ENCODE results near the gene PUS1.
"Not testable (repeated sequence)": the region's sequence is repeated elsewhere in the genome, so short reads cannot be mapped to it uniquely, and the experiment has no call there.

PUS1 gene

GRCh38 chr12:131959641-131960589 is 30.8 kb downstream of the PUS1 start:
- DNase-seq (ENCODE audit: low spot score), result no peak

- not testable (repeated sequence) for DNase-seq (ENCODE audit: low spot score)
These were observed 31.7 kb downstream of the PUS1 start for GRCh38 chr12:131960590-131961325.

- not testable (repeated sequence) for DNase-seq (ENCODE audit: low spot score)
These were observed 32.3 kb downstream of the PUS1 start for GRCh38 chr12:131961328-131961727.

- DNase-seq (ENCODE audit: low spot score), result no peak
These were observed 33.0 kb downstream of the PUS1 start for GRCh38 chr12:131962069-131962468.

- no peak for DNase-seq (ENCODE audit: low spot score)
These were observed 34.3 kb downstream of the PUS1 start for GRCh38 chr12:131963381-131963780.

DNA sequence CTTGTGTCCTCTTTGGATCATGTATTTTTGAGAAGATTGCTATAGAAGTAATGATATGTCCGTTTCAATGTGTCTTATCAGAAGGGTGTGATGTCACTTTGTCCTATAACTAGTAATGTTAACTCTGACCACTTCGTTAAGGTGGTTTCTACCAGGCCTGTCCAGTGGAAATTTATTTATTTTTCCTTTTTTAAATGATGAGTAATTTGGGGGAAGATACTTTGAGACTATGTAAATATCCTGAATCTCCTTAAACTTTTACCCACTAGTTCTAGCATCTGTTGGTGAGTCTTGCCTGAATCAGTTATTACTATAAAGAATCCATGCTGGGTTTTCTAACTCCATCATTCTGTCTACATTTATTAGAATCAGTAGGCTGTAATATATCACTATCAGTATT is 36.0 kb downstream of the PUS1 start:
- no peak for DNase-seq (ENCODE audit: low spot score)

DNA sequence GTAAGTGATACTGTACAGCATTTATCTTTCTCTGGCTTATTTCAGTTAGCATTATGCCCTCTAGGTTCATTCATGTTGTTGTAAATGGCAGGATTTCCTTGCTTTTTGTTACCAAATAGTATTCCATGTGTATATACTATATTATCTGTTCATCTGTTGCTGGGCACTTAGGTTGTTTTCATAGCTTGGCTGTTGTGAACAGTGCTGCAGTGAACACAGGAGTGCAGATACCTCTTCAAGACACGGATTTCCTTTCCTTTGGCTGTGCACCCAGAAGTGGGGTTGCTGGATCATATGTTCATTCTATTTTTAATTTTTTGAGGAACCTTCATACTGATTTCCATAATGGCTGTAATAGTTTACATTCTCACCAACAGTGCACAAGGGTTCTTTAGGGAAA is 42.1 kb downstream of the PUS1 start:
- DNase-seq (ENCODE audit: low spot score), result no peak

GRCh38 chr12:131975228-131975627 is 46.2 kb downstream of the PUS1 start:
- no peak for DNase-seq (ENCODE audit: low spot score)

GRCh38 chr12:131979606-131980005 is 50.5 kb downstream of the PUS1 start:
- DNase-seq (ENCODE audit: low spot score), result no peak

DNA sequence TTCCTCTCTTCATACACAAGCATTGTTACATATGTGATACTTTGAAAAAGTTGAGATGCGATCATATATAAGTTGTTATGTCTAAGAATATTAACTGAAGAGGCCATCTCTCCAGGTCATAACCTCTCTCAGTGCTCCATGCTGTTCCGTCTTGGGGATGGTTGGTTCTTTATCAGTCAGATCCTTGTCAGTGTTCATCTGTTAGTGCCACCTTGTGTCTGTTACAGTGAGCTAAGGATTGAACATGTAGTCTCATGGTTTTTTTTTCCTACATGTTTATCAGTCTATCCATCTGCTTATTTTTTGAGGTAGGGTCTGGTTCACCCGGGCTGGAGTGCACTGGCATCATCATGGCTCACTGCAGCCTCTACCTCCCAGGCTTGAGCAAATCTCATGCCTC is 51.2 kb downstream of the PUS1 start:
- peak; percentile 25 for DNase-seq (ENCODE audit: low spot score)

- no peak for DNase-seq (ENCODE audit: low spot score)
These were observed 52.3 kb downstream of the PUS1 start for GRCh38 chr12:131981388-131981787.

DNA sequence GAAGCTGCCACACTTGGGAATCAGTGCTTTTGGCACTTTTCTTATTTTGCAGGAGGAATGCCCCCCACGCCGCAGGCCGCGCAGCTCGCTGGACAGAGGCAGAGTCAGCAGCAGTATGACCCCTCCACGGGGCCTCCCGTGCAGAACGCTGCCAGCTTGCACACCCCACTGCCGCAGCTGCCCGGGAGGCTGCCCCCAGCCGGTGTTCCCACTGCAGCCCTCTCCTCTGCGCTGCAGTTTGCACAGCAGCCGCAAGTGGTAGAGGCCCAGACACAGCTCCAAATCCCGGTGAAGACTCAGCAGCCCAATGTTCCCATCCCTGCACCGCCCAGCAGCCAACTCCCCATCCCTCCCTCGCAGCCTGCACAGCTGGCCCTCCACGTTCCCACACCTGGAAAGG is 53.0 kb downstream of the PUS1 start:
- DNase-seq (ENCODE audit: low spot score), result no peak

GRCh38 chr12:131983026-131983425 is 54.0 kb downstream of the PUS1 start:
- DNase-seq (ENCODE audit: low spot score), result no peak

DNA sequence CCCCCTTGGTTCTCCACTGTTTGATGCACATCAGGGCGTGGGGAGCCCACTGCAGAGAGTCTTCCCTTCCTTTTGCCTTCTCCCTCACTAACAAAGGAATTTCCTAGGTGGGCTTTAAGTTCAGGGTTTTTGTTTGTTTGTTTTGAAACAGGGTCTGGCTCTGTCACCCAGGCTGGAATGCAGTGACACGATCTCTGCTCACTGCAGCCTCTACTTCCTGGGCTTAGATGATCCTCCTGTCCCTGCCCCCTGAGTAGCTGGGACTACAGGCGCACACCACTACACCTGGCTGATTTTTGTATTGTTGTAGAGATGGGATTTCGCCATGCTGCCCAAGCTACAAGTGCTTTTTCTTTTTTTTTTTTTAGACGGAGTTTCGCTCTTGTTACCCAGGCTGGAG is 54.5 kb downstream of the PUS1 start:
- DNase-seq (ENCODE audit: low spot score), result no peak

- DNase-seq (ENCODE audit: low spot score), result no peak
These were observed 55.3 kb downstream of the PUS1 start for GRCh38 chr12:131984334-131984733.

GRCh38 chr12:131985510-131985875 is 56.4 kb downstream of the PUS1 start:
- not testable (repeated sequence) for DNase-seq (ENCODE audit: low spot score)

- DNase-seq (ENCODE audit: low spot score), result no peak
These were observed 57.3 kb downstream of the PUS1 start for GRCh38 chr12:131986361-131986760.

DNA sequence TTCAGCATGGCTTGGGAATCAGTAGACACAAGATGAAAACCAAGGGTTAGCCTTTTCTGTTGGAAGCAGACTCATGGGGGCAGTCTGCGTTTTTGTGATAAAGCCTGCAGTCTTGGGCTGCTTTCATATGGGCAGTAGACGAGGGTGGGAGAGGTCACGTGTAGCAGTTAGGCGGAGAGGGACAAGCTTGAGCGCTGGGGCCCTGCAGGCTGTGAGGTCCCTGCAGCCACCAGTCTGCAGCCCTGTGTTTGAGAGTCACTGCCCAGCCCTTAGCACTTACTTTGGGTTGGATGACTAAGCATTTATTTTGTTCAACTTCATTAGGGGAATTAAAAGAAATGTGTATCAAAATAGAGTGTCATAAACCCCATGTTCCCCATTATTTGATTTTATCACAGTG is 57.8 kb downstream of the PUS1 start:
- DNase-seq (ENCODE audit: low spot score), result no peak

- DNase-seq (ENCODE audit: low spot score), result no peak
These were observed 58.5 kb downstream of the PUS1 start for GRCh38 chr12:131987552-131987951.

- DNase-seq (ENCODE audit: low spot score), result no peak
These were observed 59.1 kb downstream of the PUS1 start for GRCh38 chr12:131988054-131988796.

DNA sequence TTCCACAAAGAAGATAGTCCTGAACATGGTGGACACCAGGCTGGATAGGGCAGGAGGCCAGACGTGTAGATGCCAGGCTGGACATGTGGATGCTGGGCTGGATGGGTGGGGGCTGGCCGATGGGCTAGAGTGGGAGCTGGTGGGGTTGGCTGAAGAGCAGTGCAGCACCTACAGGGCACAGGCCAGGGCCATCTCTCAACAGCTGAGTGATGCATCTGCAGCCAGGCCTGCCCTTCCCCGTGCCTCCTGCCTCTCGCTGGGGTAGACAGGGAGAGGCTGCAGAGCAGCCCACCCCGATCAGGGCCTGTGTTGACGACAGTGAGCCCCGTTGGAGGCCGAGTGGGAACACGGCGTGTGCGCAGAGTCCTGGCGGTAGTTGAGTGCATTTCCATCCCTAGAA is 59.9 kb downstream of the PUS1 start:
- no peak for DNase-seq (ENCODE audit: low spot score)

Data from SK-N-DZ (cell line).